Panc1 (cell line): ENCODE results near the gene CES3. TPM values are rescaled to one million over a fixed set of nuclear protein-coding genes. Genes with fewer than 3 reads are reported as not detected.

Source experiments
- ATAC-seq: fragments of 200-7000 bp; cut with Tn5 transposase; 2 replicates; pipeline ENCODE4 v1.9.1; 2020; ENCODE audit warnings: mild to moderate bottlenecking, moderate library complexity
- BruUV-seq: library from RNA; stranded (reverse); fragments of 400-500 nt; replicated peaks from 2 replicates; lab custom pipeline; 2021; lab: Mats Ljungman, UMichigan
- CTCF ChIA-PET: fragments of 300-600 bp; sonication (Branson Sonifier 250); formaldehyde crosslinking; loops from one replicate; lab custom pipeline; 2022; ENCODE audit warnings: antibody characterized with exemption; lab: Charles Lee
- POLR2A ChIA-PET: fragments of 300-600 bp; sonication (Branson Sonifier 250); formaldehyde crosslinking; loops from one replicate; lab custom pipeline; 2022; ENCODE audit warnings: antibody characterized with exemption; lab: Charles Lee
- DNase-seq: peaks from one replicate; pipeline ENCODE4 v3.0.0-alpha.2; 2010; ENCODE audit warnings: low read depth, low spot score
- H3K27ac ChIP-seq: 2 replicates; pipeline ENCODE4 v1.5.1; 2011; ENCODE audit warnings: mild to moderate bottlenecking, low read length, inconsistent platforms
- H3K27me3 ChIP-seq: fragments of 200-500 bp; sonication (Bioruptor generic); 2 replicates; pipeline ENCODE4 v1.6.0; 2014; ENCODE audit warnings: low read length, inconsistent platforms; ENCODE audit not compliant: control insufficient read depth, insufficient read depth
- H3K36me3 ChIP-seq: fragments of 200-500 bp; sonication (Bioruptor generic); 2 replicates; pipeline ENCODE4 v1.5.1; 2014; ENCODE audit warnings: inconsistent platforms, mild to moderate bottlenecking, low read length, moderate library complexity; ENCODE audit not compliant: control insufficient read depth, insufficient read depth
- H3K4me1 ChIP-seq: 2 replicates; pipeline ENCODE4 v1.5.1; 2011; ENCODE audit warnings: inconsistent platforms, mild to moderate bottlenecking, low read length, moderate library complexity; ENCODE audit not compliant: control insufficient read depth, insufficient read depth
- H3K4me3 ChIP-seq, 2 experiments: 2 replicates each; pipeline ENCODE4 v1.5.1; 2011 to 2012; ENCODE audit warnings: low read depth in 2 of 2, low read length in 2 of 2, mild to moderate bottlenecking in 2 of 2, inconsistent platforms in 1 of 2, moderate library complexity in 1 of 2
- H3K9me3 ChIP-seq: fragments of 200-500 bp; sonication (Bioruptor generic); 2 replicates; pipeline ENCODE4 v1.5.1; 2014; ENCODE audit warnings: low read depth, mild to moderate bottlenecking, inconsistent platforms, low read length, moderate library complexity; ENCODE audit not compliant: control insufficient read depth, insufficient read depth
- POLR2AphosphoS5 ChIP-seq: IDR thresholded peaks from 2 replicates; pipeline ENCODE4 v1.6.1; 2012; ENCODE audit warnings: mild to moderate bottlenecking, low read depth, low read length, moderate library complexity
- SIN3A ChIP-seq: IDR thresholded peaks from 2 replicates; pipeline ENCODE4 v1.6.1; 2012; ENCODE audit warnings: low read depth, mild to moderate bottlenecking, low read length, moderate library complexity, borderline replicate concordance; ENCODE audit not compliant: insufficient read depth
- TCF7L2 ChIP-seq: IDR thresholded peaks from 2 replicates; pipeline ENCODE4 v1.6.1; 2011; ENCODE audit warnings: mild to moderate bottlenecking, low read depth, low read length, inconsistent platforms
- in situ Hi-C: cut with HindIII; loops from 2 replicates; pipeline ENCODE4 v1.10.0; 2016; ENCODE audit warnings: low sequenced_read_pairs, low pct_unique_long_range_greater_than_20kb
- intact Hi-C: fragments of 100-400 bp; cut with micrococcal nuclease; formaldehyde crosslinking; loops from one replicate; pipeline ENCODE4 v1.10.0; 2022; ENCODE audit not compliant: unreplicated experiment
- total RNA-seq: library from RNA; stranded (reverse); gene quantifications from one replicate; pipeline ENCODE4 v1.2.1, GENCODE V29; 2021; ENCODE audit not compliant: unreplicated experiment
- TF ChIP-seq, protein P1 (sequence below): fragments of 450-650 bp; IDR thresholded peaks from 2 replicates; pipeline ENCODE4 v1.5.1; 2017; ENCODE audit warnings: mild to moderate bottlenecking
- TF ChIP-seq, protein P2 (sequence below), 2 experiments: IDR thresholded peaks; 2 replicates each; pipeline ENCODE4 v1.6.1; 2011 to 2012; ENCODE audit warnings: low read depth in 2 of 2, control low read depth in 1 of 2, low read length in 1 of 2, mild to moderate bottlenecking in 1 of 2, moderate library complexity in 1 of 2; ENCODE audit not compliant: insufficient read depth in 1 of 2

CES3 gene
- total RNA-seq, 1 experiment from 2014 or later: not detected

DNA sequence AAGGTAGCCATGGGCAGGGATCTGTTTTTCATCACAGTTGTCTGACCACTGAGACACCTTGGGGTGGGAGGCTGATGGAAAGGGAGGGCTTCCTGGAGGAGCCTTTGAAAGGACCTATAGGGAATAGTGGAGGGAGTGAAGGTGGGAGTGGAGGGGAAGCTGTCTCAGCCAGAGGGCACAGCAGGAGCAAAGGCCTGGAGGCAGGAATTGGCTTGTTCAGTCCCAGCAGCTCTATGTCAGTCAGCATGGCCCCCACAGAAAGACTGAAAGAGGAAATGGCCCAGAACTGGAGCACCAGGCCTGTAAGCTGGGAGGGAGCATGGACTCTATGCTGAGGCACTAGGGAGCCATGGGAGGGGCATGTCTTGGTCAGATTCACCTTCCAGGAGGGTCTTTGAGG is 55.1 kb downstream of the CES3 start:
- no peaks in the 10 kb centered on the region for H3K27me3 ChIP-seq
- ATAC-seq (no peak), DNase-seq (no peak)
- no TSS peak for BruUV-seq
- H3K9me3 ChIP-seq: no peaks in the 10 kb centered on the region
- H3K36me3 ChIP-seq: no peaks in the 10 kb centered on the region
- in situ Hi-C loops: no loop called here
- TF ChIP-seq POLR2AphosphoS5 (no peak), SIN3A (no peak), TCF7L2 (no peak)
- TF ChIP-seq, protein P1, sequence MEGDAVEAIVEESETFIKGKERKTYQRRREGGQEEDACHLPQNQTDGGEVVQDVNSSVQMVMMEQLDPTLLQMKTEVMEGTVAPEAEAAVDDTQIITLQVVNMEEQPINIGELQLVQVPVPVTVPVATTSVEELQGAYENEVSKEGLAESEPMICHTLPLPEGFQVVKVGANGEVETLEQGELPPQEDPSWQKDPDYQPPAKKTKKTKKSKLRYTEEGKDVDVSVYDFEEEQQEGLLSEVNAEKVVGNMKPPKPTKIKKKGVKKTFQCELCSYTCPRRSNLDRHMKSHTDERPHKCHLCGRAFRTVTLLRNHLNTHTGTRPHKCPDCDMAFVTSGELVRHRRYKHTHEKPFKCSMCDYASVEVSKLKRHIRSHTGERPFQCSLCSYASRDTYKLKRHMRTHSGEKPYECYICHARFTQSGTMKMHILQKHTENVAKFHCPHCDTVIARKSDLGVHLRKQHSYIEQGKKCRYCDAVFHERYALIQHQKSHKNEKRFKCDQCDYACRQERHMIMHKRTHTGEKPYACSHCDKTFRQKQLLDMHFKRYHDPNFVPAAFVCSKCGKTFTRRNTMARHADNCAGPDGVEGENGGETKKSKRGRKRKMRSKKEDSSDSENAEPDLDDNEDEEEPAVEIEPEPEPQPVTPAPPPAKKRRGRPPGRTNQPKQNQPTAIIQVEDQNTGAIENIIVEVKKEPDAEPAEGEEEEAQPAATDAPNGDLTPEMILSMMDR: no peak
- TF ChIP-seq, protein P2, sequence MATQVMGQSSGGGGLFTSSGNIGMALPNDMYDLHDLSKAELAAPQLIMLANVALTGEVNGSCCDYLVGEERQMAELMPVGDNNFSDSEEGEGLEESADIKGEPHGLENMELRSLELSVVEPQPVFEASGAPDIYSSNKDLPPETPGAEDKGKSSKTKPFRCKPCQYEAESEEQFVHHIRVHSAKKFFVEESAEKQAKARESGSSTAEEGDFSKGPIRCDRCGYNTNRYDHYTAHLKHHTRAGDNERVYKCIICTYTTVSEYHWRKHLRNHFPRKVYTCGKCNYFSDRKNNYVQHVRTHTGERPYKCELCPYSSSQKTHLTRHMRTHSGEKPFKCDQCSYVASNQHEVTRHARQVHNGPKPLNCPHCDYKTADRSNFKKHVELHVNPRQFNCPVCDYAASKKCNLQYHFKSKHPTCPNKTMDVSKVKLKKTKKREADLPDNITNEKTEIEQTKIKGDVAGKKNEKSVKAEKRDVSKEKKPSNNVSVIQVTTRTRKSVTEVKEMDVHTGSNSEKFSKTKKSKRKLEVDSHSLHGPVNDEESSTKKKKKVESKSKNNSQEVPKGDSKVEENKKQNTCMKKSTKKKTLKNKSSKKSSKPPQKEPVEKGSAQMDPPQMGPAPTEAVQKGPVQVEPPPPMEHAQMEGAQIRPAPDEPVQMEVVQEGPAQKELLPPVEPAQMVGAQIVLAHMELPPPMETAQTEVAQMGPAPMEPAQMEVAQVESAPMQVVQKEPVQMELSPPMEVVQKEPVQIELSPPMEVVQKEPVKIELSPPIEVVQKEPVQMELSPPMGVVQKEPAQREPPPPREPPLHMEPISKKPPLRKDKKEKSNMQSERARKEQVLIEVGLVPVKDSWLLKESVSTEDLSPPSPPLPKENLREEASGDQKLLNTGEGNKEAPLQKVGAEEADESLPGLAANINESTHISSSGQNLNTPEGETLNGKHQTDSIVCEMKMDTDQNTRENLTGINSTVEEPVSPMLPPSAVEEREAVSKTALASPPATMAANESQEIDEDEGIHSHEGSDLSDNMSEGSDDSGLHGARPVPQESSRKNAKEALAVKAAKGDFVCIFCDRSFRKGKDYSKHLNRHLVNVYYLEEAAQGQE (IDR thresholded peaks at IDR 0.05; ENCODE audit: insufficient read depth in 1 of 2, low read depth in 2 of 2, low read length in 1 of 2): no peak
- intact Hi-C loops: loop anchor here (5.0 to 10.0 kb wide), 2 partner anchors 91 to 139 kb away; partner anchors contain the start of genes B3GNT9, FBXL8, PHAF1 and TRADD
- POLR2A ChIA-PET: no interaction called here
- CTCF ChIA-PET: interaction anchor here (0.6 kb wide), 1 partner anchor 24 kb away, joined by 3 read pairs; no protein-coding TSS in a partner anchor
- no peak overlapping the region for H3K27ac ChIP-seq
- no peaks in the 10 kb centered on the region for H3K4me1 ChIP-seq
- H3K4me3 ChIP-seq: no peak overlapping the region

DNA sequence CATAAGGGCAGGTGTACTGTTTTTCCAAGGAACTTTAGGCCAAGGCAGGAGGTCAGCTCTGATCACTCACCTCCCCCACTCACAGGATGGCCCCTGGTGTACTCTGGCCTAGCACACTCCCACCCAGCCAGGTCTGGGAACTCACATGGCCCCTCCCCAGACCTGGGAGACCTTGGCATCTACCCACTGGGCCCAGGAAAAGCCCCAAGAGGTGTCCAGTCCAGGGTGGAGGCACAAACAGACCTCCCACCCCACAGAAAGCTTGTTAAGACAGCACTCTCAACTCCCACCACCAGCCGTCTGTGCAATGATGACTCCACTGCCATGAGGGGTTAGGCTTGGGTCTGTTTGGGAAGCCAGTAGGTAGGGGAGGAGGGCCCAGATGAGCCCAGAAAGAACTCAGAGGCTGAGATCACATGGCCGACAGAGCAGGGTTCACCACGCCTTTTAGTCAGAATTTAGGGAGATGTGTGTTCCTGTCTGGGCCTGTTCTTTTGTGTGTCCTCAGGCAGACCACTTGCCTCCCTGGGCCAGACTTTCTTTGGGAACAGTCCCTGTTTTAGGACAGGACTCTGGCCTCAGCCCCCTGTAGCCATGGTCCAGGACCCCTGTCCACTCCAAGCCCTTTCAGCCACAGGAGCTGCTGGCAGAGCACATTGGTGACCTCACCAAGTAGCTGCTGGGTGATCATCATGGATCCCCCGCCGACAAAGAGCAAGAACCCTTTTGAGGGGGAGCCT is 55.8 kb downstream of the CES3 start:
- no peak overlapping the region for H3K4me3 ChIP-seq
- BruUV-seq: no TSS peak
- in situ Hi-C loops: no loop called here
- ATAC-seq (no peak), DNase-seq (no peak)
- no peaks in the 10 kb centered on the region for H3K27me3 ChIP-seq
- POLR2A ChIA-PET: no interaction called here
- intact Hi-C loops: loop anchor here (5.0 to 10.0 kb wide), 2 partner anchors 90 to 138 kb away; partner anchors contain the start of genes B3GNT9, FBXL8, PHAF1 and TRADD
- CTCF ChIA-PET: no interaction called here
- H3K27ac ChIP-seq: no peak overlapping the region
- H3K36me3 ChIP-seq: no peaks in the 10 kb centered on the region
- no peaks in the 10 kb centered on the region for H3K9me3 ChIP-seq
- H3K4me1 ChIP-seq: no peaks in the 10 kb centered on the region
- TF ChIP-seq POLR2AphosphoS5 (no peak), SIN3A (no peak), TCF7L2 (no peak)
- TF ChIP-seq, protein P2 (IDR thresholded peaks at IDR 0.05; ENCODE audit: insufficient read depth in 1 of 2, low read depth in 2 of 2, low read length in 1 of 2): no peak
- TF ChIP-seq, protein P1: no peak
